HG02938 (cell line): Measurements from ENCODE around the gene TTC23L.

Source experiments
- ATAC-seq: cut with Tn5 transposase; IDR thresholded peaks from one replicate; pipeline ENCODE4 v1.9.1; 2021; ENCODE audit warnings: mild to moderate bottlenecking, moderate library complexity; ENCODE audit not compliant: unreplicated experiment

The TTC23L gene

GRCh38 chr5:34832568-34832967 lies 6.4 kb upstream of the TTC23L start:
- no peak for ATAC-seq

GRCh38 chr5:34833090-34833489 lies 5.9 kb upstream of the TTC23L start:
- no peak for ATAC-seq

GRCh38 chr5:34833976-34834793 lies 4.8 kb upstream of the TTC23L start:
- no peak for ATAC-seq

GRCh38 chr5:34834794-34835089 lies 4.2 kb upstream of the TTC23L start:
- no peak for ATAC-seq

GRCh38 chr5:34835664-34836063 lies 3.3 kb upstream of the TTC23L start:
- no peak for ATAC-seq

- ATAC-seq: no peak
These were observed 2.9 kb downstream of the TTC23L start for GRCh38 chr5:34841816-34842215.

- ATAC-seq: no peak
These were observed 3.6 kb downstream of the TTC23L start for GRCh38 chr5:34842554-34842953.

- no peak for ATAC-seq
These were observed 4.5 kb downstream of the TTC23L start for GRCh38 chr5:34843497-34843896.

- ATAC-seq: no peak
These were observed 5.1 kb downstream of the TTC23L start for GRCh38 chr5:34844106-34844505.

GRCh38 chr5:34844999-34845398 lies 6.0 kb downstream of the TTC23L start:
- ATAC-seq: no peak

- no peak for ATAC-seq
These were observed 8.1 kb downstream of the TTC23L start for GRCh38 chr5:34847056-34847455.

- ATAC-seq: no peak
These were observed 8.6 kb downstream of the TTC23L start for GRCh38 chr5:34847552-34847951.

GRCh38 chr5:34848230-34848629 lies 9.3 kb downstream of the TTC23L start:
- ATAC-seq: no peak

- no peak for ATAC-seq
These were observed 10.3 kb downstream of the TTC23L start for GRCh38 chr5:34849253-34849652.

GRCh38 chr5:34854459-34855174 lies 15.7 kb downstream of the TTC23L start:
- ATAC-seq: peak; percentile 97

- ATAC-seq: no peak
These were observed 18.2 kb downstream of the TTC23L start for GRCh38 chr5:34857161-34857560.

- no peak for ATAC-seq
These were observed 18.9 kb downstream of the TTC23L start for GRCh38 chr5:34857894-34858293.

GRCh38 chr5:34858790-34859189 lies 19.8 kb downstream of the TTC23L start:
- ATAC-seq: no peak

- no peak for ATAC-seq
These were observed 20.3 kb downstream of the TTC23L start for GRCh38 chr5:34859253-34859652.

GRCh38 chr5:34863946-34864345 lies 25.0 kb downstream of the TTC23L start:
- no peak for ATAC-seq

- no peak for ATAC-seq
These were observed 26.1 kb downstream of the TTC23L start for GRCh38 chr5:34865091-34865490.

- ATAC-seq: no peak
These were observed 28.1 kb downstream of the TTC23L start for GRCh38 chr5:34866989-34867471.
